Brain pericyte (primary cell): ENCODE results near the gene ZNF490.

ENCODE experiments used
- DNase-seq: peaks from one replicate; pipeline ENCODE4 v3.0.0-alpha.2; 2012; ENCODE audit warnings: low read depth, low spot score

ZNF490 gene

DNA sequence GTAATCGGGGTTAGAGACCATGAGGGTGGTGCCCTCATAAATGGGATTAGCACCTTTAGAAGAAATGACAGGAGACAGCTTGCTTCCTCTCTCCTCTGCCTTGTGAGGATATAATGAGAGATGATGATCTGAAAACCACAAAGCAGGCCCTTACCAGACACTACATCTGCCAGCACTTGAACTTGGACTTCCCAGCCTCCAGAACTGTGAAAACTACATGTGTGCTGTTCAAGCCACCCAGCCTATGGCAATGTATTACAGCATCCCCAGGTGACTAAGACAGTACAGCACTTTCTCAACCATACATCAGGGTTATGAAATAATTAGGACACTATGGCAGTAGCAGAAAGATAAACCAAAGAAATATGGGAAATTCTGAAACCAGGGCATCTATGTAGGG is 66.8 kb downstream of the ZNF490 start:
- DNase-seq: no peak
